Neural progenitor cell (in vitro differentiated cells): ENCODE data around the gene CAMK1G.

Experiments
- CTCF ChIP-seq: fragments of 200-600 bp; sonication (generic); IDR thresholded peaks from 2 replicates; pipeline ENCODE4 v1.5.1; 2017; ENCODE audit warnings: antibody characterized with exemption, mild to moderate bottlenecking
- EZH2 ChIP-seq: fragments of 200-600 bp; sonication (generic); IDR thresholded peaks from 2 replicates; pipeline ENCODE4 v1.6.1; 2017; ENCODE audit warnings: antibody characterized with exemption, mild to moderate bottlenecking, moderate library complexity

GRCh38 chr1:209585672-209586071 lies 2.2 kb downstream of the CAMK1G start:
- TF ChIP-seq EZH2 (peak; percentile 38), CTCF (no peak)
